H1 (cell line): ENCODE results near the gene HS3ST3B1. TPM values are rescaled to one million over a fixed set of nuclear protein-coding genes. Genes with fewer than 3 reads are reported as not detected.

ENCODE experiments used
- CTCF ChIA-PET: fragments of 300-600 bp; sonication (Branson Sonifier 250); formaldehyde crosslinking; loops from one replicate; lab custom pipeline; 2021; ENCODE audit not compliant: partially characterized antibody; lab: Charles Lee
- POLR2A ChIA-PET: fragments of 300-600 bp; sonication (Branson Sonifier 250); formaldehyde crosslinking; loops from one replicate; lab custom pipeline; 2021; ENCODE audit warnings: inconsistent platforms; ENCODE audit not compliant: partially characterized antibody; lab: Charles Lee
- DNase-seq, 2 experiments: peaks; one replicate each; pipeline versions ENCODE4 v3.0.0 to v3.0.0-alpha.2; 2010 to 2022; ENCODE audit warnings: low spot score in 2 of 2, low read depth in 1 of 2, mixed read lengths in 1 of 2
- FAIRE-seq: peaks from 2 replicates; lab custom pipeline; 2011; peaks lifted over from hg19 to GRCh38; lab: Jason Lieb, UNC
- H2AFZ ChIP-seq: 2 replicates; pipeline ENCODE4 v1.8.1; 2012; ENCODE audit warnings: low read length, inconsistent platforms
- H2AK5ac ChIP-seq: 2 replicates; pipeline ENCODE4 v1.6.1; 2013; ENCODE audit warnings: low read depth, low read length
- H2BK120ac ChIP-seq: replicated peaks from 2 replicates; pipeline ENCODE3; 2013; ENCODE audit warnings: low read depth, low read length, inconsistent platforms
- H2BK12ac ChIP-seq: 2 replicates; pipeline ENCODE4 v1.6.1; 2013; ENCODE audit warnings: low read depth, low read length
- H2BK15ac ChIP-seq: 2 replicates; pipeline ENCODE4 v1.6.1; 2013; ENCODE audit warnings: low read length
- H2BK20ac ChIP-seq: 2 replicates; pipeline ENCODE4 v1.6.1; 2013; ENCODE audit warnings: low read length
- H2BK5ac ChIP-seq: 2 replicates; pipeline ENCODE4 v1.6.1; 2013; ENCODE audit warnings: low read depth, low read length
- H3K14ac ChIP-seq: 2 replicates; pipeline ENCODE4 v1.6.1; 2013; ENCODE audit warnings: inconsistent platforms; ENCODE audit not compliant: insufficient read length
- H3K18ac ChIP-seq: 2 replicates; pipeline ENCODE4 v1.6.1; 2013; ENCODE audit warnings: low read length; ENCODE audit errors: extremely low read depth
- H3K23ac ChIP-seq: 2 replicates; pipeline ENCODE4 v1.6.1; 2013; ENCODE audit warnings: inconsistent platforms; ENCODE audit not compliant: insufficient read length
- H3K23me2 ChIP-seq: 2 replicates; pipeline ENCODE4 v1.6.1; 2013; ENCODE audit warnings: low read depth, low read length
- H3K27ac ChIP-seq: 2 replicates; pipeline ENCODE4 v1.6.1; 2011; ENCODE audit warnings: low read depth, low read length, inconsistent platforms
- H3K27me3 ChIP-seq, 4 experiments: replicated peaks in 1 of 4; 1 replicate in 1 of 4; 2 replicates in 3 of 4; pipeline versions ENCODE4 v1.6.1 to v1.8.1; 2011 to 2013; ENCODE audit warnings: low read length in 3 of 4, mild to moderate bottlenecking in 3 of 4, inconsistent platforms in 2 of 4, mixed read lengths in 2 of 4, moderate library complexity in 1 of 4; ENCODE audit not compliant: control insufficient read depth in 3 of 4, insufficient read depth in 3 of 4; ENCODE audit errors: extremely low read depth in 1 of 4
- H3K36me3 ChIP-seq, 4 experiments: 2 replicates each; pipeline versions ENCODE4 v1.6.1 to v1.8.1; 2011 to 2013; ENCODE audit warnings: mild to moderate bottlenecking in 4 of 4, low read length in 3 of 4, moderate library complexity in 2 of 4, control low read depth in 1 of 4, inconsistent platforms in 1 of 4; ENCODE audit not compliant: insufficient read depth in 4 of 4, control insufficient read depth in 2 of 4
- H3K4ac ChIP-seq: replicated peaks from 2 replicates; pipeline ENCODE3; 2013; ENCODE audit warnings: low read length, low read depth, mixed read lengths, inconsistent platforms; ENCODE audit not compliant: insufficient read length
- H3K4me1 ChIP-seq, 4 experiments: replicated peaks in 1 of 4; 1 replicate in 1 of 4; 2 replicates in 3 of 4; pipeline versions ENCODE4 v1.6.1 to v1.8.1; 2011 to 2013; ENCODE audit warnings: low read length in 3 of 4, inconsistent platforms in 2 of 4, mixed read lengths in 1 of 4; ENCODE audit not compliant: insufficient read depth in 4 of 4, control insufficient read depth in 3 of 4
- H3K4me2 ChIP-seq, 2 experiments: 2 replicates each; pipeline versions ENCODE4 v1.6.1 to v1.8.1; 2011 to 2013; ENCODE audit warnings: low read depth in 2 of 2, low read length in 2 of 2, control low read depth in 1 of 2, inconsistent platforms in 1 of 2, mild to moderate bottlenecking in 1 of 2; ENCODE audit not compliant: insufficient read depth in 1 of 2
- H3K4me3 ChIP-seq, 4 experiments: fragments of 200-600, 300-600 bp in 1 of 4; sonication (generic), shearing (Covaris generic), sonication (Bioruptor Twin) in 1 of 4; 2 replicates each; pipeline versions ENCODE4 v1.5.1 to v1.8.1; 2011 to 2016; ENCODE audit warnings: low read length in 4 of 4, low read depth in 3 of 4, control low read depth in 2 of 4, inconsistent platforms in 2 of 4, mild to moderate bottlenecking in 2 of 4, mixed read lengths in 1 of 4, moderate library complexity in 1 of 4; ENCODE audit not compliant: insufficient read depth in 2 of 4; ENCODE audit errors: extremely low read depth in 1 of 4
- H3K56ac ChIP-seq: replicated peaks from 2 replicates; pipeline ENCODE3; 2013; ENCODE audit warnings: low read depth, mild to moderate bottlenecking, mixed read lengths, low read length, inconsistent platforms; ENCODE audit not compliant: insufficient read length
- H3K79me1 ChIP-seq: 2 replicates; pipeline ENCODE4 v1.6.1; 2013; ENCODE audit warnings: low read depth, low read length, control low read depth
- H3K79me2 ChIP-seq, 2 experiments: 2 replicates each; pipeline versions ENCODE4 v1.6.1 to v1.8.1; 2012 to 2013; ENCODE audit warnings: low read length in 2 of 2, mild to moderate bottlenecking in 2 of 2, inconsistent platforms in 1 of 2; ENCODE audit not compliant: insufficient read depth in 2 of 2, control insufficient read depth in 1 of 2
- H3K9ac ChIP-seq, 4 experiments: replicated peaks in 1 of 4; 1 replicate in 1 of 4; 2 replicates in 3 of 4; pipeline versions ENCODE4 v1.6.1 to v1.8.1; 2011 to 2013; ENCODE audit warnings: low read depth in 3 of 4, low read length in 3 of 4, control low read depth in 2 of 4, mild to moderate bottlenecking in 2 of 4, moderate library complexity in 2 of 4, inconsistent platforms in 1 of 4; ENCODE audit errors: extremely low read depth in 1 of 4
- H3K9me3 ChIP-seq, 2 experiments: 2 replicates each; pipeline versions ENCODE4 v1.6.1 to v1.8.1; 2012 to 2013; ENCODE audit warnings: mild to moderate bottlenecking in 2 of 2, moderate library complexity in 2 of 2, control low read depth in 1 of 2, inconsistent platforms in 1 of 2, low read depth in 1 of 2, low read length in 1 of 2, mixed read lengths in 1 of 2; ENCODE audit not compliant: insufficient read depth in 2 of 2
- H4K20me1 ChIP-seq, 2 experiments: replicated peaks in 1 of 2; 2 replicates each; pipeline versions ENCODE3 to v1.8.1; 2011 to 2013; ENCODE audit warnings: inconsistent platforms in 2 of 2, low read length in 2 of 2, mild to moderate bottlenecking in 1 of 2; ENCODE audit not compliant: insufficient read depth in 2 of 2, control insufficient read depth in 1 of 2
- H4K5ac ChIP-seq: 2 replicates; pipeline ENCODE4 v1.6.1; 2013; ENCODE audit warnings: low read length, low read depth, mixed read lengths, inconsistent platforms; ENCODE audit not compliant: insufficient read length
- H4K8ac ChIP-seq: 2 replicates; pipeline ENCODE4 v1.8.0; 2013; ENCODE audit warnings: mild to moderate bottlenecking, moderate library complexity, low read length, inconsistent platforms; ENCODE audit not compliant: insufficient read depth; ENCODE audit errors: extremely low read depth
- H4K91ac ChIP-seq: replicated peaks from 2 replicates; pipeline ENCODE3; 2013; ENCODE audit warnings: low read length, mixed read lengths, inconsistent platforms; ENCODE audit not compliant: insufficient read length
- BCL11A ChIP-seq, 2 experiments: IDR thresholded peaks; one replicate each; pipeline ENCODE4 v1.6.1; 2011; ENCODE audit warnings: low read depth in 2 of 2, low read length in 2 of 2, mild to moderate bottlenecking in 2 of 2
- CBX8 ChIP-seq: fragments of 300-800, 300-1000 bp; sonication (generic); IDR thresholded peaks from 2 replicates; pipeline ENCODE4 v1.7.1; 2016; ENCODE audit warnings: low read depth, low read length, borderline replicate concordance
- SUZ12 ChIP-seq: fragments of 200-600 bp; sonication (generic); IDR thresholded peaks from 2 replicates; pipeline ENCODE4 v1.6.1; 2012; ENCODE audit warnings: mild to moderate bottlenecking, inconsistent platforms, low read length, moderate library complexity, mixed read lengths
- WGBS, 2 experiments: shearing (Covaris generic) in 1 of 2; methylation state at CpG; one replicate each; pipeline versions ENCODE4 v1.1.6 to v1.1.7; 2013 to 2015; ENCODE audit warnings: low lambda C conversion rate in 2 of 2, mixed read lengths in 2 of 2, inconsistent platforms in 1 of 2, low coverage in 1 of 2, missing lambda C conversion rate in 1 of 2; ENCODE audit not compliant: insufficient replicate concordance in 2 of 2, insufficient coverage in 1 of 2, insufficient read length in 1 of 2; ENCODE audit errors: extremely low coverage in 1 of 2, missing lambda C conversion rate in 1 of 2; 5-methylcytosine and 5-hydroxymethylcytosine counted together
- polyA plus RNA-seq, 7 experiments: library from polyadenylated mRNA; depleted of rRNA in 3 of 7; stranded (reverse) in 5 of 7; unstranded in 2 of 7; fragments of >200 nt in 5 of 7; fragments of 200-250 nt in 2 of 7; gene quantifications; 1 replicate in 5 of 7; 2 replicates in 1 of 7; 4 replicates in 1 of 7; pipeline versions ENCODE4 v1.2.1 to v1.2.3, GENCODE V29; 2011 to 2013; ENCODE audit warnings: missing spikeins in 2 of 7, mixed read lengths in 2 of 7
- total RNA-seq: library from RNA; stranded (reverse); fragmentation: NEBNext Ultra II Directional; extraction: Animal tissue kit (Norgen Biotek cat#: 25700); gene quantifications from 2 replicates; pipeline ENCODE4 v1.2.1, GENCODE V29; 2021

Gene HS3ST3B1
- total and polyA plus RNA-seq, 2 of the 8 experiments (the other 6 are each of a cell fraction or from before 2014, with no cell fraction given) = 4.7 to 14.4 TPM

- peaks cover 7 to 10% of the 10 kb centered on the region in 2 experiments for H4K20me1 ChIP-seq
- H2BK20ac ChIP-seq = 0 out of 2 replicates have a peak overlapping the region, but pooled peaks have one; percentile 6
- H3K9ac ChIP-seq = no peak overlapping the region
- no peak overlapping the region for H4K8ac ChIP-seq
- no peaks in the 10 kb centered on the region for H3K36me3 ChIP-seq
- H2AFZ ChIP-seq = 0 out of 2 replicates have a peak overlapping the region, but pooled peaks have one; percentile 17
- H2AK5ac ChIP-seq = no peak overlapping the region
- TF ChIP-seq SUZ12 (no peak; the same call in 1 of the 2 replicates), BCL11A (IDR thresholded peaks at IDR 0.05; ENCODE audit: low read depth in 2 of 2, low read length in 2 of 2) (no peak), CBX8 (no peak)
- TF ChIP-seq, all 59 proteins: peak for 0
- no peaks in the 10 kb centered on the region for H3K79me1 ChIP-seq
- no peaks in the 10 kb centered on the region for H3K9me3 ChIP-seq
- no peak overlapping the region for H3K18ac ChIP-seq
- H2BK5ac ChIP-seq = no peak overlapping the region
- ChIA-PET CTCF (interaction anchor here (1.0 to 2.5 kb wide), 3 partner anchors 30 to 628 kb away, joined by 5 to 11 read pairs (median 6); no protein-coding TSS in a partner anchor), POLR2A (interaction anchor here (1.4 to 4.7 kb wide), 2 partner anchors 10 to 36 kb away, joined by 3 to 22 read pairs; no protein-coding TSS in a partner anchor)
- DNase-seq = no peak
- H2BK120ac ChIP-seq = no peak overlapping the region
- H3K79me2 ChIP-seq = peaks cover 0 to 22% of the 10 kb centered on the region in 2 experiments; a peak in 2 of 4 replicates
- no peak overlapping the region for H2BK15ac ChIP-seq
- no peak for FAIRE-seq
- H3K4me3 ChIP-seq = peak overlapping the region; percentile 8 to 87 (median 60); a peak in 6 of 8 replicates
- no peak overlapping the region for H4K91ac ChIP-seq
- H3K4ac ChIP-seq = no peak overlapping the region
- no peak overlapping the region for H3K27ac ChIP-seq
- H3K56ac ChIP-seq = no peak overlapping the region
- H3K23ac ChIP-seq = no peak overlapping the region
- H2BK12ac ChIP-seq = no peak overlapping the region
- H3K23me2 ChIP-seq = peaks cover 39% of the 10 kb centered on the region
- 8% methylated on average over 8 of the region's 8 CpGs; no CpG with 5 or more reads in 1 of the 2 experiments for WGBS, 2 experiments
- H3K4me2 ChIP-seq = peak overlapping the region; percentile 85 to 87
- H3K4me1 ChIP-seq = peaks cover 4 to 29% (median 15%) of the 10 kb centered on the region in 4 experiments; a peak in 6 of 7 replicates
- H3K27me3 ChIP-seq = peaks cover 25 to 79% (median 67%) of the 10 kb centered on the region in 4 experiments
- H3K14ac ChIP-seq = no peak overlapping the region
- no peak overlapping the region for H4K5ac ChIP-seq
Measured at GRCh38 chr17:14298947-14299279, 2.0 kb upstream of the HS3ST3B1 start.
